Kidney glomerular epithelial cell (primary cell): ENCODE data around the gene METTL9.
"Not testable (repeated sequence)": the region's sequence is repeated elsewhere in the genome, so short reads cannot be mapped to it uniquely, and the experiment has no call there.

Source experiments
- DNase-seq: peaks from one replicate; lab custom pipeline; 2025; lab: John Stamatoyannopoulos, UW

The METTL9 gene

DNA sequence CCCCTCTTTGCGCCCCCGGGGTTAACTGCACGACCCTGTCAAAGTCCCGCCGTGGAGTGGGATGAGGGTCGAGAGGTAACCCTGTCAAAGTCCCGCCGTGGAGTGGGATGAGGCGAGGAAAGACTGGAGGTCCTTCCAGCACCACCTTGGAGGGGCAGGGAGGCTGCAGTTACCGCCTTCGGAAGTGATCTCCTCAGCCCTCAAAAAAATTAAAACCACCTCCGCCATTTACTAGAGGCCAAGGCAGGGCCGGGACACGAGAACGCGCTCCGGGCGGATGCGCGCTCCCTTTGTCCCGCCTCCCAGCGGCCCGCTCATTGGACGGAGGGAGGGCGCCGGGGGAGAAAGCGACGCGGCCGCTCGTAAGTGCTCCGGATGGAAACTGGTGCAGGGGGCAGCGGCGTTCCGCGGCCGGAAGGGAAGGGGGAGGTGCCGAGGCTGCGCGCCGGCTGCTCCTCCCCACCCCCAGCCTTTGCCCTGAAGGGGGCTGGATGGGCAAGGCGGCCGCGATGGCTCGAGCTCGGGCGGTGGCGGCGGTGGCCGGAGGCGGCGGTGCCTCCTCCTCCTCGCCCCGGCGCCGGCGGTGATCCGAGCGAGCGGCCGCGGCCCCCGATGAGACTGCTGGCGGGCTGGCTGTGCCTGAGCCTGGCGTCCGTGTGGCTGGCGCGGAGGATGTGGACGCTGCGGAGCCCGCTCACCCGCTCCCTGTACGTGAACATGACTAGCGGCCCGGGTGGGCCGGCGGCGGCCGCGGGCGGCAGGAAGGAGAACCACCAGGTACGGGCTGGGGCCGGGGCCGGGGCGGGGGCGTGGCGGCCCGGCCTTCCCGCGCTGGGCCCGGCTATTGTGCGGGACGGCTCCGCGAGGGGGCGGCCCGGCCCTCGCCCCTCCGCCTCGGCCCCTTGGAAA, at the start of gene METTL9:
Gene METTL9 (plus strand): TSS at position 456 of the 909 bp plus-strand sequence. CDS start 157 bp downstream, at position 613.
- peak; percentile 85 for DNase-seq

DNA sequence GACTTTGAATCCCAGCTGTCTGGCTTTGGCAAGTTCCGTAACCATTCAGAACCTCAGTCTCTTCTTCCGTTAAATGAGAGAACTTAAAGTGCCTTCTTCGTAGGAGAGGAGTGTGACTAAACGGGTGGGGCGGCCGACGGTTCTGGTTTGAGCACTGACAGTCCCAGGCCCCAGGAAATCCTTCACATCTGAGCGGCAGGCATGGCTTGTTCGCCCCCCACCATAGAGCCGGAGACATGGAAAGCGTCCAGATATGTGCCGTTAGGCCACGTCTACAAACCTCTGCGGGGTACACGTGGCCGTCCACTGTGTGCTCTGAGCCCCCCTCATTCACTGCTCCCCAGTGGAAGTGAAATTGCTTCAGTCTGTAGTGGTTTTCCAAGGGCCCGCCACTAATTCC, 49.4 kb upstream of the METTL9 start:
- not testable (repeated sequence) for DNase-seq

DNA sequence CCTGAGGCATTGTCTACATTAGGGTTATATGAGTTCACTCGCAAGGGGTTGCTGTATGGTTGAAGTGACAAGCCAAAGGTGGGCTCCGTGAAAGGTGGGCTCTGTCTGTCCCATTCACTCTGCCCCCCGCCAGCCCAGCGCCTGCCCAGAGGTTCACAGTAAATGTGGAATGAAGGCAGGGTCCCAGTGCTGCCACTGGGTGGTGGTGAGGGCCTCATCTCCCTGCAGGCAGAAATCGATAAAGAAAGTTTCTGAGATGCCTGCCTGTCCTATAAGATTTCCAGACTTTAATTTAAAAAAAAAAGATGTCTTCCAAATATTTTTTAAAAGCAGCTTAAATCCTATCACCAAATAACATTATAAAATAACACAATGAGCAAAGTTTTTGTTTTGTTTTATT, 48.9 kb upstream of the METTL9 start:
- DNase-seq, result not testable (repeated sequence)

DNA sequence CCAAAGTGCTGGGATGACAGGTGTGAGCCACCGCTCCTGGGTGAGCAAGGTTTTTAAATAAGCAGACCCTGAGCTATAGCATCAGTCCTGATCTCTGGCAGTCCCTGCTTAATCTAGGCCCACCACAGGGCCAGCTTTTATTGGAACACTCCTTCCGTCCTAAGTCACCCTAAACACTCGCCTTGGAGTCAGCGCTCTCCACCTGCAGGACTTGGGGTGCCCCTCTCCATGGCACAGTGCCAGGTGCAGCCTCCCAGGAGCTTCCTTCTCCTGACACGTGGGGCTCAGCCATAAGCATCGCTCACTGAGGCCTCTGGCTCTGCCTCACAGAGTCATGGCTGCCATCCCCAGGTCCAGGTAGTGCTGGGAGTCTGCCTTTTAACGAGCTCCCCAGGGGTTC, 48.3 kb upstream of the METTL9 start:
- DNase-seq, result not testable (repeated sequence)

DNA sequence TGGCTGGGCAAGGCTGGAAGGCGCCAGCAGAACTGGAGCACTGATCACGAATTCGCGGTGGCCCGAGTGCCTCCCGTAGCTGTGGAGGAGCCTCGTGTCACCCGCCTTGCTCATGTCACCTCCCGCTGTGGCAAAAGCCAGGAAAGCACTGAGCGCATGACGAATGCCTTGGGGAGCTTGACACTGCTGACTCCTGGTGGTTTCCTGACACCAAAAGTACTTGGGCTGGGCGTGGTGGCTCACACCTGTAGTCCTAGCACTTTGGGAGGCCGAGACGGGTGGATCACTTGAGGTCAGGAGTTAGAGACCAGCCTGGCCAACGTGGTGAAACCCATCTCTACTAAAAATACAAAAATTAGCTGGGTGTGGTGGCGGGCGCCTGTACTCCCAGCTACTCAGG, 47.8 kb upstream of the METTL9 start:
- not testable (repeated sequence) for DNase-seq

DNA sequence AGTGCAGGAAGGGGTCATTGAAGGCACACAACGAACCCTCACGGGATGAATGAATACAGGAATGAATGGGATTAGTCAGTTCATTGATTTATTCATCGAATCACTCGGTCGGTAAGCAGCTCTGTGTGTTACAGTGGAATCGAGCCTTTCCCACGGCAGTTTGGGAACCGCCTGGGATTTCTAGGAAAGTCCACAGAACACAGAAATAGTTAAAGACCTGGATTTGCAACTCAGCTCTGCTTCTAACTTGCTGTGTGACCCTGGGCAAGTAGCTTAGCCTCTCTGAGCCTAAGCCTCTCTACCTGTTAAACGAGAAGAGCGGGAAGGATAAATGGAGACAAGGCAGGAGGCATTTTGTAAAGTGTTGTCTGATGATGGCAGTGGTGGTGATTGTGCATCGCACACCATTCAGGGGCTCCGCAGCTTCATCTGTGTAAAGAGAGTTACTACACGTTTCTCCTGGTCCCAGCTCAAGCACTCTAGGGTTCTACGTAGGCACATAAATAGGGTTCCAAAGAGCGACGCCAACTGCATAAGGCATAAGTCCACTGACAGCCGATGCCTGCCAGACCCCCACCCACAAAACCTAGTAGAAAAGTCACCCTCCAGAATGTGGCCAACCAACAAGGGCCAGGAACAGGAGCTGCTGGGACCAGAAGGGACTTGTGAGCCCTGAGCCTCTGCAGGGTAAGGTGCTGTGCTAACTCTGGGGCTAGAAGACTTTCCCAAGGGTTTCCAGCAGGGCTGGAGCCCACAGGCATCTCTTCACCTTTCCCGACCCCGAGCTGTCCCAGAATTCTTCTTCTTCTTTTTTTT, 45.7 kb upstream of the METTL9 start:
- not testable (repeated sequence) for DNase-seq

DNA sequence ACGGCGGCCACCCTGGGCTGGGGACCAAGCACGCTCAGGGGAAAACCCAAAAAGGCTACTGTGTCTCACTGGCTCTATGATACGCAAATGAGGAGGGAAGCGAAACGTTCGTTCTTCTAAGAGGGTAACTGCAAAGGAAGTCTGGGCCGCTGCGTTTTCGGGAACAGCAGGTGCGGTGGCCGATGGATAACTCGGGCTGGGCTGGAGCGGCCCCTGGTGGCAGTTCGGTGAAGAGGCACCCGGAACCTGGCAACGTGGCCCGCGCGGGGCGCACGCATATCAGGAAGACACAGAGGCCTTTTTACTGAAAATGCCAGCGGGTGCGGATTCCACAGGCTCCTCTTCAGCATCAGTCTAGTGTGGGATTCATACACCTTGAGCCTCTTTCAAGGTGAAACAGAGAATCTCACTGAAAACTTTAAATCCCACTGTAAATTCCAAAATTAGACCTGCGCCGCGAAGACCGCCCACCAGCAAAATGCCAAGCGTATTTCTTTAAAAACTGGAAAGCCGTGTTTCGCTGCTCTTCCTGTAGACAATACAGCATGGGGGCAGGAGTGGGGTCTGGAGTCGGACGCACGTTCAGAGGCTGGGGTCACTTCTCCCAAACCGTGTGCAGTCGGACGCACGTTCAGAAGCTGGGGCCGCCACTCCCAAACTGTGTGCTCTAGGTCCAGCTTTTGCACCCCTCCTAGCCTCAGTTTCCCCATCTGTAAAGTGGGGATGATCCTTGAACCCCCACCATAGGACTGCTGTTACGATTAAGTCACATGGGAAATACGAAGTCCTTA, 44.4 kb upstream of the METTL9 start:
- DNase-seq, result peak; percentile 77

DNA sequence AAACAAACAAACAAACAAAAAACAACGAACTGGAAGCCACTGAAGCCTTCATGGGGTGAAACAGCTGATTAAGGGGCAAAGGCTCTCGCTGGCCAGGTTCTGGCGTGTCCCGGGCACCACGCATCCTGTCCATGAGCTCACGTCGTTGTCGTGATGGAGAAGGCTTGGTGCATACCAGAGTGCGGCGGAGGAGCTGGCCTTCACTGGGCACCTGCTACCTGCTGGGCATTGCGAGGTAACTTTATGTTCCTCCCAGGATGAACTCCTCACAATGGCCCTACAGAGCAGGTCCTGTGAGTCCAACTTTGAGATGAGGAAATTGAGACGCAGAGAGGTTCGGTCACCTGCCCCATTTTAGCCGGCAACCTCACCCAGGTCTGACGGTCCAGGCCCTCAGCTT, 43.8 kb upstream of the METTL9 start:
- DNase-seq, result not testable (repeated sequence)

DNA sequence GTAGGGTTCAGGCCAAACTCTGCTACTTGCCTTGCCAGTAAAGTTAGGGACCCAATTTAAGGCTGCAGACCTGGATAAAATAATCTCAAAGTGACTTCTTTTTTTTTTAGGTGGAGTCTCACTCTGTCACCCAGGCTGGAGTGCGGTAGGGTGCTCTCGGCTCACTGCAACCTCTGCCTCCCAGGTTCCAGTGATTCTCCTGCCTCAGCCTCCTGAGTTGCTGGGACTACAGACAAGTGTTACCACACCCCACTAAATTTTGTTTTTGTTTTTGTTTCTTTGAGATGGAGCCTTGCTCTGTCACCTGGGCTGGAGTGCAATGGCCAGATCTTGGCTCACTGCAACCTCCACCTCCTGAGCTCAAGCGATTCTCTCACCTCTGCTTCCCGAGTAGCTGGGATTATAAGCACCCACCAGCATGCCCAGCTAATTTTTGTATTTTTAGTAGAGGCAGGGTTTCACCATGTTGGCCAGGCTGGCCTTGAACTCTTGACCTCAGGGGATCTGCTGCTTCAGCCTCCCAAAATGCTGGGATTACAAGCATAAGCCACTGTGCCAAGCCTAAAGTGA, 43.3 kb upstream of the METTL9 start:
- not testable (repeated sequence) for DNase-seq

DNA sequence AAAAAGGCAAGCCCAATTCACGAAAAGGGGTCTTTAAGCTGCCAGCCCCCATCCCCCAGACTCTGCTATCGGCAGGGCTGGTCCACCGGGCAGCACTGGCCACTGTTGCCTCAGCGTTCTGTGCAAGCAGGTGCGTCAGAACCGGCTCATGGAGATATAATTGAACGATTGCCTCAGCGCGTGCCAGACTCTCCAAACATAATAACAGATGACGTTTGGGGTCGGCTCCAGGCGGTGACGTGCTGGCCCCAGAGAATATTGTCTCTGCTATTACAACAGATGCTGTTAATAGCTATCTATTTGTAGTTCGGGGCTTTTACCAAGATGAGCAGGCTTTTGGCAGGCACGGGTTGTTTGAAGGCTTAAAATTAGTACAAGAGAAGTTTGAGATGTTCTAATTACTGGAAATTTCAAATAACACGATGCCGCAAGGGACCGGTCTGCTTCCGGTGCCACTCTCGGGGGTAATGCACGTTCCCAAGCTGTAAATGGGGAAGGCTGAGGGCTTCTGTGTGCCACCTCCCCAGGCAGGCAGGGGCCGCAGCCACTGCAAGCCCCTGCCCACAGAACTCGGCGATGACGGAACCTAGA, 42.6 kb upstream of the METTL9 start:
- not testable (repeated sequence) for DNase-seq

DNA sequence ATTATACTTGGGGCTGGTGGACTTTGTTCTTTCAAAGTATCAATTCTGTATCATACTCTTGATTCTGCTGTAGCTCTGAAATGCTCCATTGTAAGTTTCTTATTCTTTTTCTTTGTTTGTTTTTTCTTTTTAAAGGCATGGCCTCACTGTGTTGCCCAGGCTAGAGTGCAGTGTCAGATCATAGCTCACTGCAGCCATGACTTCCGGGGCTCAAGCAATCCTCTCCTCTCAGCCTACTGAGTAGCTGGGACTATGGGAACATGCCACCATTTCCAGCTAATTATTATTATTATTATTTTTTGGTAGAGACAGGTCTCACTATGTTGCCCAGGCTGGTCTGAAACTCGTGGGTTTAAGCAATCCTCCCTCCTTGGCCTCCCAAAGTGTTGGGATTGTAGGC, 38.9 kb upstream of the METTL9 start:
- DNase-seq, result no peak

DNA sequence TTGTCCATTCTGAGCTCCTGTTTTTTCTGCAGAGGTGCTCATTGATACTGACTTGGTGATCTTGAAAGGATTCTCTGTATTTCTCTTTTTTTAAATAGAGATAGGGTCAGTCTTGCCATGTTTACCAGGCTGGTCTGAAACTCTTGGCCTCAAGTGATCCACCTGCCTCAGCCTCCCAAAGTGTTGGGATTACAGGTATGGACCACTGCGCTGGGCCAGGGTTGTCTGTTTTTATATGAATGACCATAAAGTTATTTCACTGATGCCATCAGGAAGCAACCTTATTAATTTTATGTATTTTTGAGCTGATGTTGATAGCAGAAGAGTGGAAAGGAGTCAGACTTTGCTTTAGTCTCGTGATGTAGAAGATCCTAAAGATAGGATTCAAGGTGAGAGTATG, 35.7 kb upstream of the METTL9 start:
- no peak for DNase-seq

DNA sequence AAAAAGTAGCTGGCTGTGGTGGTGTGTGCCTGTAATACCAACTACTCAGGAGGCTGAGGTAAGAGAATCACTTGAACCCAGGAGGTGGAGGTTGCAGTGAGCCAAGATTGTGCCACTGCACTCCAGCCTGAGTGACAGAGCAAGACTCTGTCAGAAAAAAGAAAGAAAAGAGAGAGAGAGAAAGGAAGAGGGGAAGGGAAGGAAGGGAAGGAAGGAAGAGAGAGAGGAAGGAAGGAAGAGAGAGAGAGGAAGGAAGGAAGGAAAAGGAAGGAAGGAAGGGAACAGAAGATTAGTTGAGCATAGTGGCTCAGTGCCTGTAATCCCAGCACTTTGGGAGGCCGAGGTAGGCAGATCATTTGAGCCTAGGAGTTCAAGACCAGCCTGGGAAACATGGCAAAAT, 35.0 kb upstream of the METTL9 start:
- DNase-seq, result not testable (repeated sequence)

DNA sequence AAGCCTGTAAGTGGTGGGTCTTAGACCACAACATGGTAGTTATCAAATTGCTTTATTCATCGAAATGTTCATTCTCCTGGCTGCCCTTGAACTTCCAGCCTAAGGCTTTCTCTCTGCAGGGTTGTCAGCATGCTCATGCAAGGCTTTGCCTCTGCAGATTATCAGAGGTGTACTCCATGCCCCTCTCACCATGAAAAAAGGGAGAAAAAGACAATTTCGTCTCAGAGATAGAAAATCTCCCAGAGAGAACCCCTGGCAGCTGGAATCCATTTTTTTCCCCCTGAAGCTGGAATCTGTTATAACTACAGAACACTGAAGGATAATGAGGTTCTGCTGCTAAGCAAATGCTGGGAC, 33.9 kb upstream of the METTL9 start:
- no peak for DNase-seq

DNA sequence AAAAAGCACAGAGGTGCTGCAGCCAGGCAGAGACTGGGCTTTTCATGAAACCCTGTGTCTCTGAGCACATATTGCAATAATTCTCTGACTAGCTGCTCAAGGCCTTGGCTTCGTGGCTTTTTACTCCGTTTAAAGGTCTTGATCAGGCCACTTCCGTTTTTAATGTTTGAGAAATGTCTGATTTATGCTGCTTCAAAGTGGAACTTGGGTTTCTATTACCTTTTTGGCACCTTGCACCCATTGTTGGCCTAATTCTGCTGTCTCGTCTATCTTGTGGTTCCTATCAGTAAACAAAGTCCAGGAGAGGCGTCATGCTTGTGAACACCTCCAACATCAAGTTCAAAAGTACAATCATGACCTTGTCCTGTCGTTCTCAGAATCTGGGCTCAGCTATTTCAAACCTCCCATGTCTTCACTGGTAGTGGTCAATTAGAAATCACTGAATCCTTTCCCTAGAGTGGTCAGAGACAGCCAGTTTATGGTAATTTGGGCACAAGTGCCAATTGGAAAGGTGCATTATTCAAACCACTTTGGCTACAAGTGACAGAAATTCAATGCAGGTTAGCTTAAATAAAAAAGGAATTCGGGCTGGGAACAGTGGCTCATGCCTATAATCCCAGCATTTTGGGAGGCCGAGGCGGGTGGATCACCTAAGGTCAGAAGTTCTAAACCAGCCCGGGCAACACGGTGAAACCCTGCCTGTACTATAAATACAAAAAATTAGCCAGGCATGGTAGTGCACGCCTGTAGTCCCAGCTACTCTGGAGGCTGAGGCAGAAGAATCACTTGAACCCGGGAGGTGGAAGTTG, 33.3 kb upstream of the METTL9 start:
- DNase-seq, result no peak

DNA sequence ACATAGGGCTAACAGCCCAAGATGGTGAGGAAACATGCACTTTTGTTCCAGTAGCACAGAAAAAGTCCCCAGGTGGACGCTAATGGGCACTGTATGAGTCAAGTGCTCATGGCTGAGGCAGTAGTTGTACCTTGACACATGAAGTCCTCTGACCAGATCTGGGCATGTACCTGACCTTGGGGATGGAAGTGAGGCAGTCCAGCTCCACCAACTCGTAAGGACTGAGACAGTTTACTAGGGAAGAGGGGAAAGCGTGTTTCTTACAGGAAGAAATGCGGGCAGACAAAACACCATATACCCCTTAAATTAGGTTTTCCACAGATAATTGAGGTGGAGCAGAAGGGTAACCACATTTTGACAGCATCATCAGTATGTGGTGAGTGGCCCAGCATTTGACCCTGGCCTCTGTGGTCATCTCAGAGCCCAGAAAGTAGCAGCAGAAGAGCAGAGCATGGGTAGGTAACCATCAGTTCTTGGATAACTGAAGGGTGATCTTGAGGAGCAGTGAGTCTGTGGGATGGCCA, 32.4 kb upstream of the METTL9 start:
- DNase-seq, result no peak

DNA sequence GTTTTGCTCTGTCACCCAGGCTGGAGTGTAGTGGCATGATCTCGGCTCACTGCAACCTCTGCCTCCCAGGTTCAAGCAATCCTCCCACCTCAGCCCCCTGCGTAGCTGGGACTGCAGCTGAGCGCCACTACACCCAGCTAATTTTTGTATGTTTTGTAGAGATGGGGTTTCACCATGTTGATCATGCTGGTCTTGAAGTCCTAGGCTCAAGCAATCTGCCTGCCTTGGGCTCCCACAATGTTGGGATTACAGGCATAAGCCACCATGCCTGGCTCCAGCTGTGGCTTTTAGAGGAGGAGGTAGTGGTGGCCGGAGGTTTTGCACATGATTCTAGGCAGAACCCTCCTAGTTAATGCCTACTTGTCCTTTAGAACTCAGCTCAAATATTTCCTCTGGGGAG, 31.9 kb upstream of the METTL9 start:
- not testable (repeated sequence) for DNase-seq

DNA sequence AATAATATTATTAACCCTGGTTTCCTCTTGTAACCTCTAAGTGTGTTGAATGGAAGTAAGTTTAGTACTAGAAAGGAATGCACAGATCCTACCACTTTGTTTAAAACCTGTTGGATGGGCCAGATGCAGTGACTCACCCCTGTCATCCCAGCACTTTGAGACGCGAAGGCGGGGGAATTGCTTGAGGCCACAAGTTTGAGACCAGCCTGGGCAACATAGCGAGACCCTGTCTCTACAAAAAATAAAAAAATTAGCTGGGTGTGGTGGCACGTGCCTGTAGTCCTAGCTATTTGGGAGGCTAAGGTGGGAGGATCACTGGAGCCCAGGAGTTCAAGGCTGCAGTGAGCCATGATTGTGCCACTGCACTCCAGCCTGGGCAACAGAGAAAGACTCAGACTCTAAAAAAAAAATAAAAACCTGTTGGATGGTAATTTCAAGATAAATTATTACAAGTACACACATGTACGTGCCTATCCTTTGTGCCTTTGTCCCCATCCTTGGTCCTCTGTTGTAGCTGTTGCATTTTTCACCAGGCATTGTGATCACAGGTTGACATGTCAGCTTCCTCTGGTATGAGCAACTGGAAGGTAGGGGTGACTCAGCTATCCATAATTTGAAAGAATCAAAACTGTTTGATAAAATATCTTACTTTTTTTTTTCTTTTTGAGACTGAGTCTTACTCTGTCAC, 30.7 kb upstream of the METTL9 start:
- DNase-seq, result no peak

DNA sequence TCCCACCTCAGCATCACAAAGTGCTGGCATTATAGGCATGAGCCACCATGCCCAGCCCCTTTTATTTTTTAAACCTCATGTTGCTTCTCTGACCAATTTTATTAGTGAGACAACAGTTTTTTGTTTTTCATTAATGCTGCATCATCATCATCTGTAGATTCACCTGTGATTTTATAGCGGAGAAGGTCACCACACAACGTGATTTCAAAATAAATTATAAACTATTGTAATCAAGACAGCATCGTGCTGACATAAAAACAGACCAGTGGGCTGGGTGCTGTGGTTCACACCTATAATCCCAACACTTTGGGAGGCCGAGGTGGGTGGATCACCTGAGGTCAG, 28.7 kb upstream of the METTL9 start:
- no peak for DNase-seq

DNA sequence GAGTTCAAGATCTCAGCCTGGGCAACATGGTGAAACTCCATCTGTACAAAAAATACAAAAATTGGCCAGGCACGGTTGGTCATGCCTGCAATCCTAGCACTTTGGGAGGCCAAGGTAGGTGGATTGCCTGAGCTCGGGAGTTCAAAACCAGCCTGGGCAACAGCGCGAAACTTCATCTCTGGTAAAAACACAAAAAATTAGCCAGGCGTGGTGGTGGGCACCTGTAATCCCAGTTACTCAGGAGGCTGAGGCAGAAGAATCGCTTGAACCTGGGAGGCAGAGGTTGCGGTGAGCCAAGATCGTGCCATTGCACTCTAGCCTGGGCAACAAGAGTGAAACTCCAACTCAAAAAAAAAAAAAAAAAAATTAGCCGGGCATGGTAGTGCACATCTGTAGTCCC, 25.9 kb upstream of the METTL9 start:
- DNase-seq, result not testable (repeated sequence)
